Fibroblast of villous mesenchyme (primary cell): ENCODE data around the gene ELOVL2. TPM values are rescaled to one million over a fixed set of nuclear protein-coding genes. Genes with fewer than 3 reads are reported as not detected.

Experiments
- DNase-seq: peaks from one replicate; pipeline ENCODE4 v3.0.0-alpha.2; 2010; ENCODE audit warnings: low read depth
- H3K4me3 ChIP-seq: 2 replicates; pipeline ENCODE4 v1.5.1; 2011; ENCODE audit warnings: low read depth, mild to moderate bottlenecking, low read length
- CTCF ChIP-seq: IDR thresholded peaks from 2 replicates; pipeline ENCODE4 v1.5.1; 2012; ENCODE audit warnings: low read depth, mild to moderate bottlenecking, low read length; ENCODE audit not compliant: insufficient read depth
- total RNA-seq: library from RNA; depleted of rRNA; stranded (reverse); fragments of >200 nt; gene quantifications from 2 replicates; pipeline ENCODE4 v1.2.3, GENCODE V29; 2012

The ELOVL2 gene
- total RNA-seq, 1 donor = 2.6 TPM

GRCh38 chr6:11036351-11036740, 7.8 kb downstream of the ELOVL2 start:
- DNase-seq = no peak
- no peak for TF ChIP-seq CTCF

GRCh38 chr6:11035616-11036350, 8.3 kb downstream of the ELOVL2 start:
- no peak overlapping the region for H3K4me3 ChIP-seq
- TF ChIP-seq CTCF = no peak
- peak; percentile 90 for DNase-seq

More at GRCh38 chr6:11036351-11036740, 7.8 kb downstream of the ELOVL2 start:
- H3K4me3 ChIP-seq = no peak overlapping the region

GRCh38 chr6:11033825-11034224, 10.3 kb downstream of the ELOVL2 start:
- no peak overlapping the region for H3K4me3 ChIP-seq
- TF ChIP-seq CTCF = no peak
- peak; percentile 82 for DNase-seq

- DNase-seq = no peak
- no peak overlapping the region for H3K4me3 ChIP-seq
- TF ChIP-seq CTCF = no peak
Measured at GRCh38 chr6:11030904-11031303, 13.2 kb downstream of the ELOVL2 start.

- TF ChIP-seq CTCF = no peak
- DNase-seq = no peak
- H3K4me3 ChIP-seq = no peak overlapping the region
Measured at GRCh38 chr6:11028959-11029358, 15.1 kb downstream of the ELOVL2 start.

GRCh38 chr6:11027565-11028110, 16.5 kb downstream of the ELOVL2 start:
- H3K4me3 ChIP-seq = no peak overlapping the region
- no peak for TF ChIP-seq CTCF
- DNase-seq = no peak
